22Rv1 (cell line): ENCODE results near the gene SLC9A7.

Experiments used
- ZFX ChIP-seq: fragments of 450-650 bp; IDR thresholded peaks from 2 replicates; pipeline ENCODE4 v1.6.1; 2017; ENCODE audit warnings: antibody characterized with exemption, borderline replicate concordance
- TF ChIP-seq, protein P1 (sequence below): fragments of 450-650 bp; IDR thresholded peaks from 2 replicates; pipeline ENCODE4 v1.5.1; 2017; ENCODE audit warnings: mild to moderate bottlenecking

DNA sequence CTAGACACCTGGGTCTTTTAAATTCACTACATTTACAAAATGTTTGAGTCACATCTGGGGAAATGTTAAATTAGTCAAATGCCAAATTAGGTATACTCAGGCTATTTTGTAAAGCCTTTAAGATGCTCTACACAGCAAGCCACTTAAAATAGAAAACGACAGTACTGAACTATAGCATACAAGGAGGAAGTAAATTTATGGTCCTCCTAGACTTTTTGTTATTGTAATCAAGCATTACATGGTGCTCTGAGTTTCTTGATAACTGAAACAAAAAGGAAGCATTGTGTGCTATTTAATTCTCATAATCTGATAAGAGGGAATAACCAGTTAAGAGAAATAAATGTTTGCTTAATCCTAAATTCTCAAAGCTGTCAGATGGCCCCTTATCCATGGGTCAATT lies 46.2 kb downstream of the SLC9A7 start:
- TF ChIP-seq, protein P1, sequence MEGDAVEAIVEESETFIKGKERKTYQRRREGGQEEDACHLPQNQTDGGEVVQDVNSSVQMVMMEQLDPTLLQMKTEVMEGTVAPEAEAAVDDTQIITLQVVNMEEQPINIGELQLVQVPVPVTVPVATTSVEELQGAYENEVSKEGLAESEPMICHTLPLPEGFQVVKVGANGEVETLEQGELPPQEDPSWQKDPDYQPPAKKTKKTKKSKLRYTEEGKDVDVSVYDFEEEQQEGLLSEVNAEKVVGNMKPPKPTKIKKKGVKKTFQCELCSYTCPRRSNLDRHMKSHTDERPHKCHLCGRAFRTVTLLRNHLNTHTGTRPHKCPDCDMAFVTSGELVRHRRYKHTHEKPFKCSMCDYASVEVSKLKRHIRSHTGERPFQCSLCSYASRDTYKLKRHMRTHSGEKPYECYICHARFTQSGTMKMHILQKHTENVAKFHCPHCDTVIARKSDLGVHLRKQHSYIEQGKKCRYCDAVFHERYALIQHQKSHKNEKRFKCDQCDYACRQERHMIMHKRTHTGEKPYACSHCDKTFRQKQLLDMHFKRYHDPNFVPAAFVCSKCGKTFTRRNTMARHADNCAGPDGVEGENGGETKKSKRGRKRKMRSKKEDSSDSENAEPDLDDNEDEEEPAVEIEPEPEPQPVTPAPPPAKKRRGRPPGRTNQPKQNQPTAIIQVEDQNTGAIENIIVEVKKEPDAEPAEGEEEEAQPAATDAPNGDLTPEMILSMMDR: no peak
- no peak for TF ChIP-seq ZFX
